ENCODE results near the gene MRPL11. TPM values are rescaled to one million over a fixed set of nuclear protein-coding genes. Genes with fewer than 3 reads are reported as not detected.

MRPL11 gene
- total and polyA plus RNA-seq, 2 donors (not counting 1 experiment from before 2014, with no cell fraction given) = 25.5 to 26.7 TPM

DNA sequence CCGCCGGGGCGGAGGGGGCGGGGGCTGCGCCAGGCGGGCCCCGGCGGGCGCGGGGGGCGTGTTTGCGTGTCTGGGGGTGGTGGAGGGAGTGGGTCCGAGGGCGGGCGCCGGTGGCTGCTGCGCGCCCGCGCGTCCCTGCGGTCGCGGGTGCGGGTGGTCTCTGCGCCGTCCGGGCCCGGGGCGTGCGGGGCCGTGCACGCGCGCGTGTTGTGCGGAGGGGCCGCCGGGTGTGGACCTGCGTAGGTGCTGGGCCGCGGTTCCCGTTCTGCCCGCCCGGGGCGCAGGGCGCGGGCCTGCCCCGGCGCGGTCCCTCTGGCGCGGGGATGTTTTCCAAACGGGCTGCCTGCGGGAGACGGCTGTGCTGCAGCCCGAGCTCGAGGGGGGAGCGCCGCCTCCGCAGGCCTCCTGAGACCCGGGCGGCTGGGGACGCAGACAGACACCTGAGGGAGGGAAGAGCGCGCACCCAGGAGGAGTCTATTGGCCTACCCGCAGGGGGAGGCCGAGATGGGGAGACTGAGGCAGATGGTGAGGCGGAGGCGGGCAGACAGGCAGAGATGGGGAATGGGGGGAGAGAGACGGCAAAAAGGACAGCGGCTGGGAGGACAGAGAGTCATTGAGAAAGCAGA lies 28.5 kb upstream of the MRPL11 start:
- peak overlapping the region in 1 of 2 donors; percentile 39 for H3K27ac ChIP-seq (ENCODE audit: low read length in 2 of 2)
- H3K4me1 ChIP-seq (ENCODE audit: control insufficient read depth in 2 of 2, insufficient read depth in 2 of 2, low read length in 2 of 2) = peaks cover 33 to 39% of the 10 kb centered on the region in 2 donors
- H3K4me2 ChIP-seq (replicated peaks; ENCODE audit: low read depth, low read length, poor library complexity, severe bottlenecking) = peak overlapping the region; percentile 86
- intact Hi-C loops (cut with micrococcal nuclease) = loop anchor here (5.0 kb wide), 1 partner anchor 210 kb away; the partner anchor contains the start of gene RBM4B
- H2AFZ ChIP-seq (ENCODE audit: insufficient read depth, low read depth, low read length, poor library complexity, severe bottlenecking) = peak overlapping the region; percentile 80
- H3K36me3 ChIP-seq (replicated peaks in 1 of 2; ENCODE audit: control extremely low read depth in 1 of 2, control insufficient read depth in 1 of 2, extremely low read depth in 1 of 2, insufficient read depth in 2 of 2, low read length in 1 of 2) = no peaks in the 10 kb centered on the region
- H3K9me3 ChIP-seq (ENCODE audit: control extremely low read depth in 1 of 3, control insufficient read depth in 2 of 3, insufficient read depth in 1 of 3, low read length in 2 of 3) = no peaks in the 10 kb centered on the region
- no peaks in the 10 kb centered on the region for H3K27me3 ChIP-seq (replicated peaks in 1 of 4; ENCODE audit: control extremely low read depth in 1 of 4, control insufficient read depth in 3 of 4, insufficient read depth in 4 of 4, low read length in 3 of 4)
- H3K27me3 Mint-ChIP-seq = no peaks in the 10 kb centered on the region
- POLR2A ChIA-PET = interaction anchor here (0.9 to 2.6 kb wide), 7 partner anchors 9 to 1286 kb away, joined by 3 to 18 read pairs (median 7); partner anchors contain the start of genes BBS1, DPP3, MRPL11 and RBM4
- peak; percentile 26 for ATAC-seq (ENCODE audit: low read depth)
- CTCF ChIA-PET = interaction anchor here (0.9 to 5.8 kb wide), 6 partner anchors 12 to 212 kb away, joined by 4 to 41 read pairs (median 9); partner anchors contain the start of genes B4GAT1, DPP3 and MRPL11
- H3K9me3 Mint-ChIP-seq (ENCODE audit: insufficient read depth) = peaks cover 3% of the 10 kb centered on the region
- H3K4me1 Mint-ChIP-seq = peaks cover 33% of the 10 kb centered on the region
- peak overlapping the region; percentile 19 to 82 (median 63) for H3K4me3 ChIP-seq (ENCODE audit: control extremely low read depth in 1 of 5, extremely low read depth in 1 of 5, insufficient read depth in 1 of 5, low read depth in 2 of 5, low read length in 4 of 5)
- H3K27ac Mint-ChIP-seq = peak overlapping the region; percentile 59
- TF ChIP-seq EZH2 (IDR thresholded peaks at IDR 0.05; ENCODE audit: borderline replicate concordance, insufficient read depth, low read depth, low read length, poor library complexity, severe bottlenecking) = no peak
- TF ChIP-seq, protein P1, sequence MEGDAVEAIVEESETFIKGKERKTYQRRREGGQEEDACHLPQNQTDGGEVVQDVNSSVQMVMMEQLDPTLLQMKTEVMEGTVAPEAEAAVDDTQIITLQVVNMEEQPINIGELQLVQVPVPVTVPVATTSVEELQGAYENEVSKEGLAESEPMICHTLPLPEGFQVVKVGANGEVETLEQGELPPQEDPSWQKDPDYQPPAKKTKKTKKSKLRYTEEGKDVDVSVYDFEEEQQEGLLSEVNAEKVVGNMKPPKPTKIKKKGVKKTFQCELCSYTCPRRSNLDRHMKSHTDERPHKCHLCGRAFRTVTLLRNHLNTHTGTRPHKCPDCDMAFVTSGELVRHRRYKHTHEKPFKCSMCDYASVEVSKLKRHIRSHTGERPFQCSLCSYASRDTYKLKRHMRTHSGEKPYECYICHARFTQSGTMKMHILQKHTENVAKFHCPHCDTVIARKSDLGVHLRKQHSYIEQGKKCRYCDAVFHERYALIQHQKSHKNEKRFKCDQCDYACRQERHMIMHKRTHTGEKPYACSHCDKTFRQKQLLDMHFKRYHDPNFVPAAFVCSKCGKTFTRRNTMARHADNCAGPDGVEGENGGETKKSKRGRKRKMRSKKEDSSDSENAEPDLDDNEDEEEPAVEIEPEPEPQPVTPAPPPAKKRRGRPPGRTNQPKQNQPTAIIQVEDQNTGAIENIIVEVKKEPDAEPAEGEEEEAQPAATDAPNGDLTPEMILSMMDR (IDR thresholded peaks at IDR 0.05) = peak; percentile 70
- 3% methylated on average over 71 of the region's 72 CpGs for WGBS (ENCODE audit: insufficient coverage)
- no peaks in the 10 kb centered on the region for H4K20me1 ChIP-seq (ENCODE audit: control insufficient read depth, insufficient read depth, low read length, poor library complexity, severe bottlenecking)
- H3K9ac ChIP-seq (ENCODE audit: low read length) = peak overlapping the region; percentile 73
- no peak for DNase-seq
- peaks cover 4% of the 10 kb centered on the region for H3K79me2 ChIP-seq (ENCODE audit: control insufficient read depth, insufficient read depth, low read length)
- peak overlapping the region; percentile 90 for H3K4me3 Mint-ChIP-seq
